ENCODE data around the gene ANKS1A.
"Not testable (repeated sequence)": the region's sequence is repeated elsewhere in the genome, so short reads cannot be mapped to it uniquely, and the experiment has no call there.

ANKS1A gene

DNA sequence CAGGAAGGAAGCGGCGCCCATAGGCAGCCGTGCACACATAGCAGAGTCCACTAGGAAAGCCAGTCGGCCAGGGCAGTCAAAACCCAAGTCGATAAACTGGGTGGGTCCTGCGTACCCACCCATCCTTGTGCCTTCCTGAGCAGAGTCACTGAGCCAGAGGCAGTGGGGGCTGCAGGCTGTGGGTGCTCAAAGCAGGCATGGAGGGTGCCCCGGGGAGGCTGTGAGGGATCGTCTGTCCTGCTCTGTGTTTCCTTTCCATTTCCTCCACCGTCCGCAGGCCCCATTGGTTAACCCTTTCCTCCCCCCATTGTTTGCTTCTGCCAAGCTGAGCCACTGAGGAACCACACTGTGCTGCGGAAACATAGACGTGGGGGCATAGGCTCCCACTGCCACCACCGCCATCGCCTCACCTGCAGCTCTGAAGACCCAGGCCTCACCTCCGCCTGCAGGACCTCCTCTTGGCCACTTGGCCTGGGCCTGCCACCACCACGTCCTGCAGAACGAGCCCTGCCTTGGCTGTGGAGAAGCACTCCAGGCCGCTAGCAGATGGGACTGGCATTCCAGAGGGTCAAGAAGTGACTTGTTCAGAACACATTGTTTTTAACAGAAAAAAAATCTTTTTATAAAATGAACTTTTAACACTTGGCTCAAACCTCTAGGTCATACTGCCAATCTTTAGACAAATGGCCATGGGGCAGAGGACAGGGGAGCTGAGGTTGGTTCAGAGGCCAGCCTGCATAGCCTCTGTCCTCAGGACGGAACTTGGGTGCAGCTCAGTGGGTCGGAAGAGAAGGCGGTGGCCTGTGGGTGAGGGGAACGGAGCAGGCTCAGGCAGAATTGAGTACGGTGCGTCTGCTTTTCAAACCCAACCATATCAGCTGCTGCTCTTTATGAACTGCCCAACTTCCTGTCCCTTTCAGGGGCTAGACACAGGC is 199.5 kb downstream of the ANKS1A start:
- FAIRE-seq, result no peak

GRCh38 chr6:35089216-35089934 is 200.3 kb downstream of the ANKS1A start:
- no peak for FAIRE-seq

DNA sequence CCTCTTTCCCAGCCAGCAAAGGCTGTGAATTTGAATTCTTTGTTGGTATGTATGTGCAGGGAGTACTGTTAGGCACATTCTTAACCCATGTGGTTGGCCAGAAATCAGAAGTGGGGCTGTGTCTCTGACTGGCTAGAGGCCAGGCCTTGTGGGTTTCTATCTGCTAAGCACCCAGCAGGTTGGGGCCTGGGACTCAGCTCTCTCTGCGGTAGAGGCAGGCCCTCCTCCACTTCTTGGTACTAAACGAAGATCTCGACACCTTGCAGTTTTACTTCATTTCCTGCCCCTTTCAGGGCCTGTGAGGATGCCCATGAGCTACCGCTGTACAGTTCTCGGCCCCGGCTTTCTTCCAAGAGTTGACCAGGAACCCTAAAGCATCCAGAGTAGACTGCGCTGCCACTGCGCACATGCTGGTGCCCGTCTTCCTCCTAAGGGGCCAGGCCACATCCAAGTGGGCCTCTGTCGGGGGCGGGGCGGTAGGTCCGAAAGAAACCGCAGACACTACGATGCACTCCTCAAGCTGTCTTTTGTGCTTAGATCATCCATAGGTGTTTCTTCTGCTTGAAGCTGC is 201.0 kb downstream of the ANKS1A start:
- FAIRE-seq, result no peak

DNA sequence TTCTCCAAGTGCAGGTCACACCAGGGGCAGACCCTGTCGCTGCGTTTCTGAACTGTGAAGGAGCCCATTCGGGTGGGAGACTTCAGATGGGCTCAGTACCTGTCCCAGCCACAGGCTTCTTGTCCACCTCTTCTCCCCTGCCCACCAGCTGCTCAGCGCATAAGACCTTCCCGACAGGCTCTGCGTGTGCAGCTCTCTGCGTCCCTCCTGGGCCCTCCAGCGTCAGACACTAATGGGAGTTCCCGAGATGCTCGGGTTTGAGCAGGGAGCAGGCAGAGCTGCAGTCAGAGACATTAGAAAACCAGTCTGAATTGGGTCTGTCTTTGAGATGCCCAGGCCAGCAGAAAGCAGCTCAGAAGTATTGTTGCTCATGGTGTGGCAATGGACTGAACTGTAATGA is 201.7 kb downstream of the ANKS1A start:
- no peak for FAIRE-seq

- no peak for FAIRE-seq
Observed at GRCh38 chr6:35091346-35092083, 202.5 kb downstream of the ANKS1A start.

- FAIRE-seq, result no peak
Observed at GRCh38 chr6:35092362-35093117, 203.5 kb downstream of the ANKS1A start.

- no peak for FAIRE-seq
Observed at GRCh38 chr6:35093118-35093445, 204.0 kb downstream of the ANKS1A start.

- FAIRE-seq, result no peak
Observed at GRCh38 chr6:35093783-35094182, 204.7 kb downstream of the ANKS1A start.

- FAIRE-seq, result no peak
Observed at GRCh38 chr6:35094183-35094582, 205.1 kb downstream of the ANKS1A start.

DNA sequence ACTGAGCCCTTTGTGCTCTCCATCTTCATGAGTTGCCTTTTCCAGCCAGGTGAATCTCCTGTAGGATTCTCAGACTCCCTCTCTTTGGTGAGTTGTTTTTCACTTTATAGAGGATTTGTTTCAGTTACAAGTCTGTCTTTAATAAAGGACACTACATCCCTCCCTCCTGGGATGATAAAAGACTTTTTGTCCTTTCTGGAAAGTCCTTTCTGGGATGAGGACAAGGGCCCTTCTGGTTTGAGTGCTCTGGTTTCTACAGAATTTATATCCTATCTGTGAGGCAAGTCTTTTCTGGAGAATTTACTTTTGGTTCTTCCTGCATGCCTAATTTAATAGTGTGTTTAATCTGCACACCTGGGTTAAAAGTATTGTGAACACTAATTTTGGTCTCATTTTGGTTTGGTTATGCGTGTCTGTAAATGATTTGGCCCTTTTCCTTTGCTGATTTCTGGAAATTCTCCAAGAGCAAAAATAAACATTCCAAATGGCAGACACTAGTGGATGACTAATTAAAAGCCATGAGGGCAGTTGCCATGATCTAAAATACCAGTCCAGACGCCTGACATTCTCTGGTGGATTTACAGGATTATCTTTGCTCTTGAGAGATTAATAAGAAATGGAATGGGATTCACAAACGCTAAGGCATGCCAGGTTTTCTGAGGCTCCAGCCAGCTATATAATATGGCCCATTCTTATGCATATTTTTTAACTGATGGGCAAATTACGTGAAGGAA is 207.2 kb downstream of the ANKS1A start:
- FAIRE-seq, result no peak

GRCh38 chr6:35099116-35099515 is 210.1 kb downstream of the ANKS1A start:
- no peak for FAIRE-seq

GRCh38 chr6:35105078-35105477 is 216.0 kb downstream of the ANKS1A start:
- no peak for FAIRE-seq

DNA sequence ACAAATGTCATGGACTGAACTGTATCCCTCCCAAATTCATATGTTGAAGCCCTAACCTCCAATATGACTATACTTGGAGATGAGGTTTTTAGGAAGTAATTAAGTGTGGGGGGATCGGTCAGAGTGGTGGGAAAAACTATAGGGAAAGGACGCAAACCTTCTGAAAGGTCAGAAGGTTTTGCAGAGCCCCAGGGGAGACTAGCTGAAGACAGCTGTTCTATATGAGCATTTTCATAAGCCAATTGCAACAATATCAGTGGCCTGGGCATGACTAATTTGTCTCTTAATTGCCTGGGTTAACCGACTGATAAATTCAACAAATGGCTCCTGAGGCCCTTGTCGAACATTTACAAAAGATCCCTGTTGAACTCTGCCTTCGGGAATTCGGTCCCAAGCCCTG is 217.0 kb downstream of the ANKS1A start:
- not testable (repeated sequence) for FAIRE-seq

DNA sequence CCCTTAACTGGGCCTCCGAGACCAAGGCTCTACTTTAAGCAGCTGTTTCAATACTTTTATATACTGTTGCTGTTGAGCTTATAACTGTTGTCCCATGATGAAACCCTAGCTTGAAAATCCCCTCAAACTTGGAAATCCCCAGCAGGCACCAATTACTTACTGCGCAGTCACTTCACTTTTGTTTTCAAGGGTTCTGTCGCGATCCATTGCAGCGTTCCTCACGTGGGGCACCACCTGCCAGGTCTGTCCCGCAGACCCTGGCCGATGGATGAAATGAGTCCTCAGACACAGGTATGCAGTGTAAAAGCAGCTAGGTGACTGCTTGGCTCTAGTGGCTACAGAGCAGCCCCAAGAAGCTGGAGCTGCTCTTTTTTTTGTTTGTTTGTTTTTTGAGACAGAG is 218.2 kb downstream of the ANKS1A start:
- not testable (repeated sequence) for FAIRE-seq

DNA sequence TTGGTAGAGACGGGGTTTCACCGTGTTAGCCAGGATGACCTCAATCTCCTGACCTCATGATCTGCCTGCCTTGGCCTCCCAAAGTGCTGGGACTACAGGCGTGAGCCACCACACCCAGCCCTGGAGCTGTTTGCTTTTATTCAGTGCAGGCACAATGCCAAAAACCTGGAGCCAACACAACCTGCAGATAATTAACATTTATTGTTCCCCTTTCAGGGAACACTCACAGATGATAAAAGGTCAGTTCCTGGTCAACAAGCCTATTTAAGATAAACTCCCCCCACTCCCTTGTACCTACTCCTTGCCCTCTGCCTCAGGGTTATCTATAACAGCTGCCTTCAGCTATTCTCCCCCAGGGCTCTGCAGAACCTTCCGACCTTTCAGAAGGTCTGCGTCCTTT is 218.7 kb downstream of the ANKS1A start:
- not testable (repeated sequence) for FAIRE-seq

GRCh38 chr6:35108309-35108885 is 219.3 kb downstream of the ANKS1A start:
- no peak for FAIRE-seq

DNA sequence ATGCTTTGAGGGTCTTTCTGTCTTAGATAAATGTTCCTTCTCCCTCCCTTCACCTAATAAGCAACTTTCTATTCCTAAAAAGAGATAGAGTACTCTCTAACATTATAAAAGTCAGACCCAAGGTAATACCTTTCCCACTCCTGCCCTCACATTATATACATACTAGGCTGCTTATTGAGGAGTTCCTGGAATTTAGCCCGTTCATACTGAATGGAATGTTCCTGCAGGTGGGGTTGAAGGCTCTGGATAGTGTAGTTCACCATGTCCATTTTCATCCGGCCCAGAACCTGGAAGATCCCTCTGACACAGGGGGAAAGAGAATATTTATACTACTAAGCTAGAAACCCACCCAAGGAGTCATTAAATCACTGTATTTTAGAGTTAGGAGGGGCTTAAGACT is 231.7 kb downstream of the ANKS1A start:
- no peak for FAIRE-seq

- no peak for FAIRE-seq
Observed at GRCh38 chr6:35124356-35124755, 235.3 kb downstream of the ANKS1A start.

- FAIRE-seq, result no peak
Observed at GRCh38 chr6:35128042-35128441, 239.0 kb downstream of the ANKS1A start.

- no peak for FAIRE-seq
Observed at GRCh38 chr6:35128496-35128895, 239.4 kb downstream of the ANKS1A start.

DNA sequence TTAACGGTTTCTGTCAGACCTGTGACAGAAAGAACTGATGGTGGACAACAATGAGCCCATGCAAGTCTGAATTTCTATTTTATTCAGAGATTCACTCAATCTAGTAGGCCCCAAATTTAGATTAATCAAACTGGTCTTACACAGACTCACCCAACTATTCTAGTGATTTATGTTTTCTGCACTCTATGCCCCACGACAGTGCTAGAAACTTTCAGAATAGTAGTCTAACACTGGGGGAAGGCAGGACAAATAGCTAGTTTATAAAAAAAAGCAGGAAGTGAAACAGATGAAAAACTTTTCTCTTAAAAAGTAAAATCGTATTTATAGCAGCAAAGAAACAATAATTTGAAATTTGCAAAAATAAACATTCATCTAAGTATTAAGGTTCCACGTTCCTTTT is 247.1 kb downstream of the ANKS1A start:
- FAIRE-seq, result no peak
